ENCODE results near the gene LRP2BP.

- TF ChIP-seq CBFB (CRISPR knock-in tag; IDR thresholded peaks at IDR 0.05; ENCODE audit: low read depth) (no peak), CTCF (IDR thresholded peaks at IDR 0.05) (no peak), ZNF121 (CRISPR knock-in tag; IDR thresholded peaks at IDR 0.05) (no peak), AR (CRISPR knock-in tag; IDR thresholded peaks at IDR 0.05) (no peak), ARID4B (CRISPR knock-in tag; IDR thresholded peaks at IDR 0.05; ENCODE audit: borderline replicate concordance) (no peak), NFYB (CRISPR knock-in tag; conservative IDR thresholded peaks at IDR 0.05; ENCODE audit: low read depth) (no peak), MAX (CRISPR knock-in tag; IDR thresholded peaks at IDR 0.05) (no peak), GTF2I (CRISPR knock-in tag; conservative IDR thresholded peaks at IDR 0.05) (no peak), E2F5 (CRISPR knock-in tag; IDR thresholded peaks at IDR 0.05) (no peak), USF2 (CRISPR knock-in tag; IDR thresholded peaks at IDR 0.05) (no peak), CREM (CRISPR knock-in tag; IDR thresholded peaks at IDR 0.05) (no peak)
Measured at GRCh38 chr4:185358514-185358913, 37.2 kb downstream of the LRP2BP start.

Data from WTC11 (cell line).